Cardiac muscle cell (in vitro differentiated cells and primary cell): ENCODE measurements around the gene ABAT. TPM values are rescaled to one million over a fixed set of nuclear protein-coding genes. Genes with fewer than 3 reads are reported as not detected.

Source experiments
- DNase-seq, 2 donors: peaks; one replicate each; pipeline versions ENCODE4 v3.0.0 to v3.0.0-alpha.2; 2010 to 2017; ENCODE audit warnings: low read depth in 1 of 2, low spot score in 1 of 2
- H3K27ac ChIP-seq: fragments of 200-600 bp; sonication (generic); 2 replicates; pipeline ENCODE4 v1.5.1; 2016
- H3K27me3 ChIP-seq: fragments of 200-600 bp; sonication (generic); 2 replicates; pipeline ENCODE4 v1.6.0; 2016; ENCODE audit warnings: control low read depth
- H3K36me3 ChIP-seq: fragments of 200-600 bp; sonication (generic); 2 replicates; pipeline ENCODE4 v1.5.1; 2016; ENCODE audit warnings: control low read depth
- H3K4me1 ChIP-seq: fragments of 200-600 bp; sonication (generic); 2 replicates; pipeline ENCODE4 v1.8.1; 2017; ENCODE audit warnings: low read depth, mild to moderate bottlenecking, mixed run types
- H3K4me3 ChIP-seq: fragments of 200-600 bp; sonication (generic); 2 replicates; pipeline ENCODE4 v1.5.1; 2016; ENCODE audit warnings: mild to moderate bottlenecking
- H3K9me3 ChIP-seq: fragments of 200-600 bp; sonication (generic); 2 replicates; pipeline ENCODE4 v1.5.1; 2017; ENCODE audit warnings: low read depth, mild to moderate bottlenecking, control low read depth
- polyA plus RNA-seq: library from polyadenylated mRNA; unstranded; fragments of >200 nt; fragmentation: Nextera tagmentation; extraction: Ambion mirVana; gene quantifications from 2 replicates; pipeline ENCODE4 v1.2.1, GENCODE V29; 2016
- total RNA-seq: library from RNA; depleted of rRNA; stranded (reverse); fragments of >200 nt; gene quantifications from 2 replicates; pipeline ENCODE4 v1.2.3, GENCODE V29; 2016
- TF ChIP-seq, protein P1 (sequence below): IDR thresholded peaks from 2 replicates; pipeline ENCODE4 v1.5.1; 2012; ENCODE audit warnings: low read depth, mild to moderate bottlenecking, low read length

The ABAT gene
- total and polyA plus RNA-seq, 2 experiments from 2014 or later = 54.4 to 71.4 TPM

DNA sequence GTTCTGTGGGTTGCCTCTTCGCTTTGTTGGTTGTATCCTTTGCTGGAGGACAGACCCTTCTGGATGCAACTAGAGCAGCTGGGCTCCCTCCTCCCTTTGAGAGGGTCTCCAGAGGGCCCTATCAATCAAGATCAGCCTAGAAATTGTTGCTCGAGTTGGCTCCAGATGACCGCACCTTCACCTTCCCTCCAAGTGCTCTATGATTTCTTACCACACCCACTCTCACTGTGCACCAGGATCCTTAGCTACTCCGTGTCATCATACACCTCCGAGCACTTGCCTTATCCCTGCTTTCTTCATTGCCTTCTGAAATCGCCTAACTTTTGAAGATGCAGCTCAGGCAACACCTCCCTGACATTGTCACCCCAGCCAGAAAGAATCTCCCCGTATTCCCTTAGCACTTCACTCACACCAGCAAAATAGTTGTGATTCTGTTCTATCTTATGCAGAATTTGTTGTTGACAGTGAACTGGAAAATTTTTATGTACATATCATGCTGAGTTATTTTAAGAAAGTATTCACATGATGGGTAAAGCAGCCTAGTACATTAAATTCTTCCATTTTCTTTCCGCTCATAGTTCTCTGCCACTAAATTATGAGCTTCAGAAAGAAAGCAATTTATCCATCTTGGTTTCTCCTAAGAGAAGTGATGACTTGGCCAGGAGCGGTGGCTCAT, 52.9 kb downstream of the ABAT start:
- TF ChIP-seq, protein P1, sequence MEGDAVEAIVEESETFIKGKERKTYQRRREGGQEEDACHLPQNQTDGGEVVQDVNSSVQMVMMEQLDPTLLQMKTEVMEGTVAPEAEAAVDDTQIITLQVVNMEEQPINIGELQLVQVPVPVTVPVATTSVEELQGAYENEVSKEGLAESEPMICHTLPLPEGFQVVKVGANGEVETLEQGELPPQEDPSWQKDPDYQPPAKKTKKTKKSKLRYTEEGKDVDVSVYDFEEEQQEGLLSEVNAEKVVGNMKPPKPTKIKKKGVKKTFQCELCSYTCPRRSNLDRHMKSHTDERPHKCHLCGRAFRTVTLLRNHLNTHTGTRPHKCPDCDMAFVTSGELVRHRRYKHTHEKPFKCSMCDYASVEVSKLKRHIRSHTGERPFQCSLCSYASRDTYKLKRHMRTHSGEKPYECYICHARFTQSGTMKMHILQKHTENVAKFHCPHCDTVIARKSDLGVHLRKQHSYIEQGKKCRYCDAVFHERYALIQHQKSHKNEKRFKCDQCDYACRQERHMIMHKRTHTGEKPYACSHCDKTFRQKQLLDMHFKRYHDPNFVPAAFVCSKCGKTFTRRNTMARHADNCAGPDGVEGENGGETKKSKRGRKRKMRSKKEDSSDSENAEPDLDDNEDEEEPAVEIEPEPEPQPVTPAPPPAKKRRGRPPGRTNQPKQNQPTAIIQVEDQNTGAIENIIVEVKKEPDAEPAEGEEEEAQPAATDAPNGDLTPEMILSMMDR = no peak
- Histone ChIP-seq H3K4me3 (no peak overlapping the region), H3K27ac (no peak overlapping the region), H3K9me3 (no peaks in the 10 kb centered on the region), H3K4me1 (peaks cover 6% of the 10 kb centered on the region), H3K36me3 (no peaks in the 10 kb centered on the region), H3K27me3 (no peaks in the 10 kb centered on the region)
- no peak for DNase-seq

DNA sequence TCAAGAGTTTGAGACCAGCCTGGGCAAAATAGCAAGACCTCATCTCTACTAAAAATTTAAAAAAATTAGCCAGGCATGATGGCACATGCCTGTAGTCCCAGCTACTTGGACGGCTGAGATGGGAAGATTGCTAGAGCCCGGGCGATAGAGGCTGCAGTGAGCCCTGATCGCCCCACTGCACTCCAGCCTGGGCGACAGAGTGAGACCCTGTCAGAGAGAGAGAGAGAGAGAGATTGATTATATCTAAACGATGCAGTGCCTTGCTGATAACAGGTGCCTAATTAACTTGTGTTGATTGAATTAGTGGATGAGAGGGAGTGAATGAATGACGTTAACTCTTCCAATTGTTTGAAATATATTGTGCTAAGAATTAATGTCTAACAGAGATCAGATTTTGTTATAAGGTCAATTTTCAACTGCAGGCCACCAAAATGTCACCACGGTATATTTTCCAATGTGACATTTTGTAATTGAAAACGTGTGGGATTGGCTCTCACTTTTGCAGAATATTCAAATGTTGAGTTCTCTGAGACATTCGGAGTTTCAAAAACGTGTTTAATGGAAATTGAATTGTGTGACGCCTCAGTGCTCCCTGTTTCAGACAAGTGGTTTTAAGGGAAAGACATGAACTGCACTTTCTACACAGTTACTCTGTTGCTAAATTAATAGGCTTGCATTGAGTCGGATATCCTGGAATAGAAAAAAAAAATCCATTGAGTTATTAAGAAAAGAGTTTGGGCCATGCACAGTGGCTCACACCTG, 53.6 kb downstream of the ABAT start:
- H3K9me3 ChIP-seq = no peaks in the 10 kb centered on the region
- TF ChIP-seq, protein P1 = no peak
- H3K4me1 ChIP-seq = peaks cover 6% of the 10 kb centered on the region
- H3K4me3 ChIP-seq = no peak overlapping the region
- no peaks in the 10 kb centered on the region for H3K27me3 ChIP-seq
- H3K27ac ChIP-seq = no peak overlapping the region
- no peaks in the 10 kb centered on the region for H3K36me3 ChIP-seq
- no peak for DNase-seq

DNA sequence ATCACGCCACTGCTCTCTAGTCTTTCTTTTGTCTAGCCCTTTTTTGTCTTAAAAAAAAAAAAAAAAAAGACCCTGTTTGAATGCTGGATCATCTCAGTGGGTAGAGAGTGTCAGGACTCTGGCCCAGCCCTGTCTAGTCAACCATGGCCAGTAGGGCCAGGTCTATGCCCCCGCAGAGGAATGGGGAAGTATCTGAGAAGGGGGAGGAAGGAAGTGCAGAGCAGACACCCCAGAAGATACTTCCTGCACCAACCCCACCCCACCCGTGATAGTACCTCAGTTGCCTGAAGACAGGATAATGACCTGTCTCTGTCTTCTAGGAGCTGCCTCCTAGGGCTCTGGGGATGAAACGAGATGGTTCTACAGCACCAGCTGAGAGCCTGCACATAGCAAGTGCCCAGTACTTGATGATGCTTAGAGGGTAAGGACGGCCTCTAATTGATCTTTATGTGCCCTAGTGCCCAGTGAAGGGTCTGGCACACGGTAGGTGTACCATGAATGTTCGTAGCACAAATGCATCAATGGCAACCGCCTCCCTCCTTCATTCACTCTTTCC, 55.4 kb downstream of the ABAT start:
- Histone ChIP-seq H3K27ac (no peak overlapping the region), H3K27me3 (no peaks in the 10 kb centered on the region), H3K9me3 (no peaks in the 10 kb centered on the region), H3K36me3 (no peaks in the 10 kb centered on the region), H3K4me3 (no peak overlapping the region), H3K4me1 (peaks cover 6% of the 10 kb centered on the region)
- TF ChIP-seq, protein P1 = no peak
- DNase-seq = no peak

DNA sequence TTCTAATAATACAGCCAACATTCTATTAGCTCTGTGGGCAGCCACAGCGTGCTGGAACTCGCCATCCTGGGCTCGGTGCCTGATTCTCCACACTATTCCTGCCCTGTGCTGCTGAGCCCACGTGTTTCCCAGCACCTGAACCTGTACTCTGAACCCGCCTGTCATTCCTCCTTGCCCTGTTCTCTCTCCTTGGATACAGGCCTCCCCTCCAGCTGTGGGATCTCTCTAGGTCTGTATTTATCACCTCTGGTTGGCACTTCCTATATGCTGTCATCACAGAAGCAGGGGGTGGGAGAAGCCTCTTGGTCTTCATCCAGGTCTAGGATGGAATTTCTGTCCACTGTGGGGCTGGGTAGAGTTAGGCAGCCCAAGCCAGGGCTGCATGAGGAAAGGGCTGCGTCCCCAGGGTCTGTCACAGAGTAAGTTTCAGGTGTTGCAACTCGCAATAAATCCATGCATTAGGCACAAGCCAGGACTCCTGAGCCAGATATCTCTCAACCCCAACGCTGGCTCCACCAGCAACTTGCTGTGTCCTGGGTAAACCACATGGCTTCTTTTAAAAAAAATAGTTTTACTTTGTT, 56.0 kb downstream of the ABAT start:
- H3K4me3 ChIP-seq = no peak overlapping the region
- H3K36me3 ChIP-seq = no peaks in the 10 kb centered on the region
- H3K27me3 ChIP-seq = no peaks in the 10 kb centered on the region
- DNase-seq = no peak
- peaks cover 6% of the 10 kb centered on the region for H3K4me1 ChIP-seq
- no peak overlapping the region for H3K27ac ChIP-seq
- no peaks in the 10 kb centered on the region for H3K9me3 ChIP-seq
- TF ChIP-seq, protein P1 = no peak

DNA sequence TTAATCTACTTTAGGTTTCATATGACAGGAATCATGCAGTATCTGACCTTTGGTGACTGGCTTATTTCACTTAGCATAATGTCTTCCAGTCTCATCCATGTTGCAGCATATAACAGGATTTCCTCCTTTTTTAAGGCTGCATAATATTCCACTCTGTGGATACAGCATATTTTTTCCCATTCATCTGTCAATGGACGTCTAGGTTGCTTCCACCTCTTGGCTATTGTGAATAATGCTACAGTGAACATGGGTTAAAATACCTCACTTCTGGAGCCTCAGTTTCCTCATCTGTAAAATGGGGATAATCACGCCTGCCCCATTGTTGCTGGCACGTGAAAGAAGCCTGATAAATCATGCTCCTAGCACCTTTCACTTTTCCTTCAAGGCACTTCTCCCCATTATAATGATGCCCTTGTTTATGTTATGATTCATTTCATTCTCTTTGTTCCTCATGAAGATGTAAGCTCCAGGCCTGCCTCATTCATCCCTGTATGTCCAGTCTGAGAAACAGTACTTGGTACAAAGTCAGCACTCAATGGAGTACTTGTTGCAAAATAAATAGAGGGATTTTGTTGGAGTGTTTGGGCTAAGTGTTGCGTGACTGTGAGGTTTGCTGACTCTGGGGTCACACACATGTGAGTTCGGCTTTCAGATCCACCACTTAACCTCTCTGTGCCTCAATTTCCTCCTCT, 59.6 kb downstream of the ABAT start:
- Histone ChIP-seq H3K9me3 (no peaks in the 10 kb centered on the region), H3K4me3 (no peak overlapping the region), H3K4me1 (no peaks in the 10 kb centered on the region), H3K27ac (no peak overlapping the region), H3K27me3 (no peaks in the 10 kb centered on the region), H3K36me3 (no peaks in the 10 kb centered on the region)
- TF ChIP-seq, protein P1 = no peak
- no peak for DNase-seq
